ENCODE data around the gene PACSIN1. TPM values are rescaled to one million over a fixed set of nuclear protein-coding genes. Genes with fewer than 3 reads are reported as not detected.
"Not testable (repeated sequence)": the region's sequence is repeated elsewhere in the genome, so short reads cannot be mapped to it uniquely, and the experiment has no call there.

Gene PACSIN1
- total RNA-seq, 2 experiments from 2014 or later: 1.8 to 2.2 TPM

DNA sequence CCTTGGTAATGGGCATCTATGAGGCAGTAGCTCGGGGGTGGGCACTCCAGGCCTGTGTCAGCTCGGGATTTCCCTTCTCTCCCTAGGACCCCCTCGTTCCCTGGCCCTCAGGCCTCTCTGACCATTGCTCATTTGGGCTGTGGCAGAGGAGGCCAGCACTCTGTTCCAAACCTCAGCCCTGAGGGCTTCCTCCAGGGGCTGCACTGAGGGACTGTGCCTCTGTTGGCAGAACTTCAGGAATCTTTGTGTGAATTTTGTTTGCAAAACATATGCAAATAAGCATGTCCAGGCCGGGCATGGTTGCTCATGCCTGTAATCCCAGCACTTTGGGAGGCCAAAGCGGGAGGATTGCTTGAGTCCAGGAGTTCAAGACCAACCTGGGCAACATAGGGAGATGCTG lies 11.0 kb downstream of the PACSIN1 start:
- Mint-ChIP-seq H3K27me3 (peaks cover 2% of the 10 kb centered on the region), H3K4me3 (no peak overlapping the region), H3K27ac (no peak overlapping the region), H3K4me1 (no peaks in the 10 kb centered on the region), H3K9me3 (peaks cover 4% of the 10 kb centered on the region), H3K36me3 (ENCODE audit: low read depth) (peaks cover 4% of the 10 kb centered on the region)
- ChIA-PET CTCF (no interaction called here), POLR2A (no interaction called here)
- no peak for DNase-seq

GRCh38 chr6:34478796-34479195 lies 12.9 kb downstream of the PACSIN1 start:
- H3K27ac Mint-ChIP-seq: no peak overlapping the region
- no peak overlapping the region for H3K4me3 Mint-ChIP-seq
- H3K36me3 Mint-ChIP-seq (ENCODE audit: low read depth): peaks cover 4% of the 10 kb centered on the region
- ChIA-PET CTCF (no interaction called here), POLR2A (no interaction called here)
- no peaks in the 10 kb centered on the region for H3K27me3 Mint-ChIP-seq
- H3K4me1 Mint-ChIP-seq: peaks cover 2% of the 10 kb centered on the region
- peaks cover 4% of the 10 kb centered on the region for H3K9me3 Mint-ChIP-seq
- DNase-seq: no peak

DNA sequence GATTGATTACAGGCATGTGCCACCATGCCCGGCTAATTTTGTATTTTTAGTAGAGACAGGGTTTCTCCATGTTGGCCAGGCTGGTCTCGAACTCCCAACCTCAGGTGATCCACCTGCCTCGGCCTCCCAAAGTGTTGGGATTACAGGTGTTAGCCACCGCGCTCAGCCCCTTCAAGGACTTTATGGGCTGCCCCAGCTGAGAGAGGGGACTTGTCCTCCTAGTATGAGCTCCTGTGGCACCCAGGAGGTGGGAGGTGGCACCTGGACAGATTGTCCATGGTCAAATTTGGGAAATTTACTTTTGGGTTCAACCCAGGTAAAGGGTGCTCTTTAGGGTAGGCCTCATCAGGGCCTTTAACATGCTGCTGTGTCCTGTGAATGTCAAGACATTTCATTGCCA lies 17.9 kb downstream of the PACSIN1 start:
- H3K4me3 Mint-ChIP-seq; H3K9me3 Mint-ChIP-seq; POLR2A ChIA-PET; H3K27me3 Mint-ChIP-seq; DNase-seq; H3K36me3 Mint-ChIP-seq (ENCODE audit: low read depth): not testable (repeated sequence)
- Mint-ChIP-seq H3K27ac (peak overlapping the region; percentile 41), H3K4me1 (peaks cover 32% of the 10 kb centered on the region)
- CTCF ChIA-PET: interaction anchor here (1.0 kb wide), 1 partner anchor 25 kb away, joined by 3 read pairs; no protein-coding TSS in a partner anchor

DNA sequence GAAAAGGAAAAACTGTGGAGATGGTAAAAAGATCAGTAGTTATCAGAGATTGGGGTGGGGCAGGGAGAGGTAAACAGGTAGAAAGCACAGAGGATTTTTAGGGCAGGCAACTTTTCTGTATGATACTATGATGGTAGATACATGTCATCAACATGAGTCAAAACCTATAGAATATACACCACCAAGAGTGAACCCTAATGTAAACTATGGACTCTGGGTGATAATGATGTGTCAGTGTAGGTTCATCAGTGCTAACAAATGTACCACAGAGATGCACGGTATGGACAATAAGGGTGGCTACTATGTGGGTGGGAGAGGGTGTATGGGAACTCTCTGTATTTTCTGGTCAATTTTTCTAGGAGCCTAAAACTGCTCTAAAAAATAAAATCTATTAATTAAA lies 18.5 kb downstream of the PACSIN1 start:
- Mint-ChIP-seq H3K36me3 (ENCODE audit: low read depth) (no peaks in the 10 kb centered on the region), H3K27ac (peak overlapping the region; percentile 41), H3K9me3 (no peaks in the 10 kb centered on the region), H3K27me3 (no peaks in the 10 kb centered on the region), H3K4me1 (peaks cover 34% of the 10 kb centered on the region), H3K4me3 (no peak overlapping the region)
- ChIA-PET CTCF (interaction anchor here (0.6 to 1.0 kb wide), 2 partner anchors 24 to 25 kb away, joined by 3 read pairs; no protein-coding TSS in a partner anchor), POLR2A (no interaction called here)
- DNase-seq: no peak

- peak; percentile 78 for DNase-seq
- peak overlapping the region; percentile 38 for H3K4me3 Mint-ChIP-seq
- CTCF ChIA-PET: no interaction called here
- H3K9me3 Mint-ChIP-seq: no peaks in the 10 kb centered on the region
- peaks cover 34% of the 10 kb centered on the region for H3K4me1 Mint-ChIP-seq
- no peaks in the 10 kb centered on the region for H3K27me3 Mint-ChIP-seq
- POLR2A ChIA-PET: no interaction called here
- H3K36me3 Mint-ChIP-seq (ENCODE audit: low read depth): no peaks in the 10 kb centered on the region
- H3K27ac Mint-ChIP-seq: peak overlapping the region; percentile 73
Measured at GRCh38 chr6:34484899-34485298, 19.0 kb downstream of the PACSIN1 start.

DNA sequence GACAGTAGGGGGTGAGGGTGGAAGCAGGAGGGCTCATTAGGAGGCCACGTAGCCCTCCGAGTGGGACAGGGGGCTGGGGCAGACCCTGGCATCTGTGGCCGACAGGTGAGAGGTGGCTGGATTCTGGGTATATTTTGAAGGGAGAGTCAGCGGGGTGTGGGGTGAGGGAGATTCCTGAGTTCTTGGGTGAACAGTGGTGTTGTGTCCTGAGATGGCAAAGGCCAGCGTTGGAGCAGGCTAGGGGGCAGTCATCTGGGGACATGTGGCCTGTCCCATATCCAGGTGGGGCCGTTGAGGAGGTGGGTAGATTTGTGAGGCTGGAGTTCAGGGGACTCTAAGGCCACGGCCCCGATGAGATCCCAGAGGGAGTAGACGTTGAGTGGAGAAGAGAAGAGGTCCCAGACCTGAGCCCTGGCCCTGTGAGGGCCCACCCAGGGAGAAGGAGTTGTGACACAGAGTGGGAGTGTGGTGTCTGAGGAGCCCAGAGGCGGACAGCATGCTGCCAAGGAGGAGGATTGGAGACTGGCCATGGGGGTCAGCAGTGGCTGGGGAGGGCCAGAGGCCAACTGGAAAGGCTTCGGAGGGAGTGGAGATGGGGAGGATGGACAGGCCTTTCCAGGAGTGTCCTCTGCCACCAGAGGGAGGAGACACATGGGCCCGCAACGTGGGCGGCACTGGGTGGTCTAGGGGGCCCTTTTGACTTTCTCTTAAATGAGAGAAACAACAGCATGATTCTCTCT lies 19.6 kb downstream of the PACSIN1 start:
- Mint-ChIP-seq H3K27me3 (no peaks in the 10 kb centered on the region), H3K4me1 (peaks cover 34% of the 10 kb centered on the region), H3K27ac (peak overlapping the region; percentile 73), H3K36me3 (ENCODE audit: low read depth) (no peaks in the 10 kb centered on the region), H3K4me3 (peak overlapping the region; percentile 28), H3K9me3 (no peaks in the 10 kb centered on the region)
- ChIA-PET CTCF (no interaction called here), POLR2A (no interaction called here)
- no peak for DNase-seq

GRCh38 chr6:34486106-34486740 lies 20.3 kb downstream of the PACSIN1 start:
- H3K27me3 Mint-ChIP-seq: no peaks in the 10 kb centered on the region
- no peak for DNase-seq

GRCh38 chr6:34486886-34487285 lies 21.0 kb downstream of the PACSIN1 start:
- H3K27ac Mint-ChIP-seq; POLR2A ChIA-PET; CTCF ChIA-PET; H3K9me3 Mint-ChIP-seq; H3K4me3 Mint-ChIP-seq; H3K27me3 Mint-ChIP-seq; H3K36me3 Mint-ChIP-seq (ENCODE audit: low read depth); DNase-seq: not testable (repeated sequence)
- peaks cover 34% of the 10 kb centered on the region for H3K4me1 Mint-ChIP-seq

More at GRCh38 chr6:34486106-34486740, 20.3 kb downstream of the PACSIN1 start:
- no peaks in the 10 kb centered on the region for H3K36me3 Mint-ChIP-seq (ENCODE audit: low read depth)
- peak overlapping the region; percentile 73 for H3K27ac Mint-ChIP-seq
- peaks cover 34% of the 10 kb centered on the region for H3K4me1 Mint-ChIP-seq
- CTCF ChIA-PET: no interaction called here
- H3K4me3 Mint-ChIP-seq: peak overlapping the region; percentile 28
- H3K9me3 Mint-ChIP-seq: no peaks in the 10 kb centered on the region
- POLR2A ChIA-PET: no interaction called here

DNA sequence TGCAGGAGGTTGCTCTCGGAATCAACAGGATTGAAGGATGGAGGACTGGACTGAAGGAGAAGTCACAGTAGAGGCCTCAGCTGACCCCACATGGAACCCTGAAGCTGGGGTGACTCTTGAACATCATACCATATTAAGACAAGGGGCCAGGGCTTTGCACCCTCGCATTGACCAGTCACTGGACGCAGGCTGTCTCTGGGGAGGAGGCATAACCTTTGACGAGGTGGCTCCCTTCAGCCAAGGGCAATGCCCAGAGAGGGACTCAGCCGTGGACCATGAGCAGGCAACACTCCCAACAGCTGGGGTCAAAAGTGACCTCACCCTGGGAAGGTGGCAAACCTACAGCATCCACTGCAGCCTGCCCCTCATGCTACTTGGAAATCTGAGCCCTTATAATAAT lies 21.7 kb downstream of the PACSIN1 start:
- Mint-ChIP-seq H3K4me3 (no peak overlapping the region), H3K27ac (no peak overlapping the region), H3K36me3 (ENCODE audit: low read depth) (no peaks in the 10 kb centered on the region), H3K4me1 (peaks cover 34% of the 10 kb centered on the region), H3K27me3 (no peaks in the 10 kb centered on the region), H3K9me3 (no peaks in the 10 kb centered on the region)
- CTCF ChIA-PET: no interaction called here
- no peak for DNase-seq
- POLR2A ChIA-PET: no interaction called here

DNA sequence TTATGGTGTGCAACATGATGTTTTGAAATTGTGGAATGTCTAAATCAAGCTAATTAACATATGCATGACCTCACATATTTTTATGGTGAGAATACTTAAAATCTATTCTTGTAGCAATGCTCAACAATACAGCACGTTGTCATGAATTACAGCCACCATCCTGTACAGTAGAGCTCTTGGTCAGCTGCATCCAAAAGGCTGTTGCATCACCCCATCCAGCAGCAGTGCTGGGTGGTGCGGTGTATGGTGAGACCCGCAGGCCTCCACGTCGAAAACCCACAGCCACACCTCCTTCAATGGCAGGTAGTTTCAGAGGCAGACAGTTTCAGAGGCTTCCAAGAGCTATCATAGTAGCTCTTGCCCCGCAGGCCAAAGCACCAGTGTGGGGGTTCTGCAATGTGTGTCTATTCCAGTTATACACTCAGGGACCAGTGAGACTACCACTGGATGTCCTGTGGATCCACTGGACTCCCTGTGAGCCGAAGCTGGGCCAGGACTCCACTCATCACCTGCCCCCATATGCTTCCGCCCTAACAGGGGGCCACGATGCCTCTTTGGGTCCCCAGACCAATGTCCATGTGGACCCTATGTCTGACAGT lies 23.4 kb downstream of the PACSIN1 start:
- Mint-ChIP-seq H3K36me3 (ENCODE audit: low read depth) (no peaks in the 10 kb centered on the region), H3K4me3 (no peak overlapping the region), H3K27ac (no peak overlapping the region), H3K9me3 (no peaks in the 10 kb centered on the region), H3K27me3 (no peaks in the 10 kb centered on the region), H3K4me1 (peaks cover 27% of the 10 kb centered on the region)
- no peak for DNase-seq
- ChIA-PET CTCF (interaction anchor here (0.5 kb wide), 1 partner anchor 326 kb away, joined by 4 read pairs; no protein-coding TSS in a partner anchor), POLR2A (interaction anchor here (0.9 kb wide), 1 partner anchor 21 kb away, joined by 3 read pairs; no protein-coding TSS in a partner anchor)

- no peak overlapping the region for H3K27ac Mint-ChIP-seq
- H3K36me3 Mint-ChIP-seq (ENCODE audit: low read depth): no peaks in the 10 kb centered on the region
- no peaks in the 10 kb centered on the region for H3K27me3 Mint-ChIP-seq
- POLR2A ChIA-PET: interaction anchor here (0.9 kb wide), 1 partner anchor 20 kb away, joined by 3 read pairs; no protein-coding TSS in a partner anchor
- peaks cover 15% of the 10 kb centered on the region for H3K4me1 Mint-ChIP-seq
- CTCF ChIA-PET: no interaction called here
- H3K4me3 Mint-ChIP-seq: no peak overlapping the region
- no peak for DNase-seq
- H3K9me3 Mint-ChIP-seq: no peaks in the 10 kb centered on the region
Measured at GRCh38 chr6:34490390-34491090, 24.7 kb downstream of the PACSIN1 start.

- Mint-ChIP-seq H3K9me3 (no peaks in the 10 kb centered on the region), H3K36me3 (ENCODE audit: low read depth) (no peaks in the 10 kb centered on the region), H3K4me3 (no peak overlapping the region), H3K27me3 (no peaks in the 10 kb centered on the region), H3K4me1 (peaks cover 10% of the 10 kb centered on the region), H3K27ac (no peak overlapping the region)
- POLR2A ChIA-PET: no interaction called here
- CTCF ChIA-PET: no interaction called here
- DNase-seq: no peak
Measured at GRCh38 chr6:34491091-34491430, 25.2 kb downstream of the PACSIN1 start.

DNA sequence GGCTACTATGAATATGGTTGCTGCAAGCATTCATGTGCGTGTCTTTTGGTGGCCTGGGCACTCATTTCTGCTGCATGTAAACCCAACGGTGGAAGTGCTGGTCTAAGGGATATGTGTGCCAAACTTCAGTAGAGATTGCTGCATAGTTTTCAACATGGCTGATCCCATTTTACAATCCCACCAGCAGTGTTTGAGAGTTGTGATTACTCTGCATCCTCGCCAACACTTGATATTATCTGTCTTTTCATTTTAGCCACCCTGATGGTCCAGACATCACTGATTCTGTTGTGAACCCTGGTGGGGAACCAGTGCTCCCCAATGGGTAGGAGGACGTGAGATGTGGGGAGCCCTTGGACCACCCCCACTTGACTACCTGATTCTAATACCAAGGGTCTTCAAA lies 27.5 kb downstream of the PACSIN1 start:
- H3K27me3 Mint-ChIP-seq: no peaks in the 10 kb centered on the region
- no peak overlapping the region for H3K4me3 Mint-ChIP-seq
- H3K36me3 Mint-ChIP-seq (ENCODE audit: low read depth): no peaks in the 10 kb centered on the region
- no peaks in the 10 kb centered on the region for H3K9me3 Mint-ChIP-seq
- peaks cover 2% of the 10 kb centered on the region for H3K4me1 Mint-ChIP-seq
- no peak for DNase-seq
- CTCF ChIA-PET: interaction anchor here (0.7 to 2.2 kb wide), 2 partner anchors 18 to 65 kb away, joined by 4 to 7 read pairs; no protein-coding TSS in a partner anchor
- H3K27ac Mint-ChIP-seq: no peak overlapping the region
- POLR2A ChIA-PET: no interaction called here

Data from activated CD4-positive, alpha-beta memory T cell treated with anti-CD3 and anti-CD28 coated beads, Interleukin-2, amount 10 ng/mL, durations not matched to agents 7 days and 5 days (primary cell).